GM18861 (cell line): Measurements from ENCODE around the gene RAB1B.

Experiments used
- ATAC-seq: cut with Tn5 transposase; IDR thresholded peaks from one replicate; pipeline ENCODE4 v1.9.1; 2021; ENCODE audit not compliant: unreplicated experiment

The RAB1B gene

DNA sequence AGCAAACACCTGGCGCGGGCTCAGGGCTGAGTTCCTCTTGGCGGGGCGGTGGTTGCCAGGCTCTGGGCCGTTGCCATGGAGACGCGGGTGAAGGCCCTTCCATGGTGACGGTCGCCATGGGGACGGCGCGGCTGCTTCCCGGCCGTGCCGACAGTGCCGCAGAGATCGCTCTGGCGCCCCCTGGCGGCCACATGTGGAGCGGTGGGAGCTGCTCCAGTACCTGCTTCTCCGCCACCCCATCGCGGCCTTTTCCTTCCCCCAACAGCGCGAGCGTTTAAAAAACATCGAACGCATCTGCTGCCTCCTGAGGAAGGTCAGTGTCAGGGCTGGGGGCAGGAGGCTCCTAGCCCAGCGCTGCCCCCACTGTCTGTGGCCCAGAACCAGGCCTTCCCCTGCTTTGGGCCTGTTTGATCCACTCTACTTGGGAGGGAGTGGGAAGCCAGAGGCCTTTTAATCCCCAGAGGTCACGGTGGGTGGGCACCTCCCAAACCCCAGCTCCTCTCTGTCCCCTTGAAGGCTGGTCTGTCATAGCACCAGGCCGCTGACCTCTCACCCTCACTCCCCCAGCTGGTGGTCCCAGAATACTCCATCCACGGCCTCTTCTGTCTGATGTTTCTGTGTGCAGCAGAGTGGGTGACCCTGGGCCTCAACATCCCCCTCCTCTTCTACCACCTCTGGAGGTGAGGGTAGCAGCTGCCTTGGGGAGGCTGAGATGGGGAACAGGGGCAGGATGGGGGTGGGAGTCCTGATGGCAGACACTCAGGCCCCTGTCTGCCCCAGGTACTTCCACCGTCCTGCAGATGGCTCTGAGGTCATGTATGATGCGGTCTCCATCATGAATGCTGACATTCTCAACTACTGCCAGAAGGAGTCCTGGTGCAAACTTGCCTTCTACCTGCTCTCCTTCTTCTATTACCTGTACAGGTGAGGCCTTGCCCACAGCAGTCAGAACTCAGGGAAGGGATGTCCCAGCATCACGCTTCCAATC is 14.3 kb downstream of the RAB1B start:
- ATAC-seq: peak; percentile 68

- no peak for ATAC-seq
Measured at GRCh38 chr11:66283461-66284105, 15.1 kb downstream of the RAB1B start.

- ATAC-seq: no peak
Measured at GRCh38 chr11:66284526-66285078, 16.2 kb downstream of the RAB1B start.

DNA sequence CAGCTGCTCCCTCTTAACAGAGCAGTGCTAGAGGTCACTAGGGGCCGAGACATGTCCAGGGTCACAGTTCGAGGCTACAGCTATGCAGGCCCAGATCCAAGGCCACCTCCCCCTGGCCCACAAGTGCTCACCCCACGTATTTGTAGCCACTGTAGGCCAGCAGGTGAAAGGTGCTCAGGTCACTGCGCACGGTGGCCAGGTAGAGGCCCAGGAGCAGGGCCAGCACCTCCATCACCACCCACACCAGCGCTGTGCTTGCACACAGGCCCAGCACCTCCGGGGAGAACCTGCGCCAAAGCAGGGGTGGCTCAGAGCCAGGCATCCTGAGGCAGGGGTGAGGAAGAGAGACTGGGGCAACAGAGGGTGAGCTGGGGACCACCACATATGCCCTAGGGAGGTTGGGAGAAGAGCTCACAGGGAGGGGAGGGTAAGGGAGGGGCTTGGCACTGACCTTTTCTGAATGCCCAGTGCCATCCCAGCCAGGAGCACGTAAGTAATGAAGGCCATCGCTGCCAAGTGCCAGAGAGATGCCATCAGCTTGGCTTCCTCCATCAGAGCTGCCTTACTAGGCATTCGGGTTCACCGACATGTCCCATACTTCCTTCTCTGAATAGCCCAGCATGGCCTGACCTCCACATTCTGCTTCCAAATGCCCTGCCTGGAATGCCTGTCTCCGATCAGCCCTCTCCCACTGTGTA is 17.0 kb downstream of the RAB1B start:
- ATAC-seq: no peak

- no peak for ATAC-seq
Measured at GRCh38 chr11:66286699-66287098, 18.3 kb downstream of the RAB1B start.

- no peak for ATAC-seq
Measured at GRCh38 chr11:66287211-66287888, 18.9 kb downstream of the RAB1B start.

- ATAC-seq: no peak
Measured at GRCh38 chr11:66287889-66288670, 19.6 kb downstream of the RAB1B start.

- ATAC-seq: peak; percentile 86
Measured at GRCh38 chr11:66288671-66289547, 20.5 kb downstream of the RAB1B start, which contains the start of gene YIF1A. YIF1A (minus strand) TSS chr11:66289143; CDS start chr11:66288985, 158 bp downstream.

GRCh38 chr11:66289548-66290329 is 21.3 kb downstream of the RAB1B start:
- ATAC-seq: peak; percentile 13

DNA sequence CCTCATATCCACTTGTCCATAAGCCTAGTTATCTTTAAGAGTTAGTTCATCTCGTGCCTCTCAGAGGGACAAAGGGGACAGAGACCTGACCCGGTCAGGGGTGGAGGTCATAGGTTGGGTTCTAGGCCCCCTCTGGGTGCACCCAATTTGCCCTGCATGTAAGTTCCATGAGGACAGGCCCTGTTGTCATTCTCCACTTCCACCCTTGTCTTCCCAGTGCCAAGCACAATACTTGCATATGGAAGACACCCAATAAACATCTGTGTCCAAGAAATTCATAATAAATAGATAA is 21.8 kb downstream of the RAB1B start:
- no peak for ATAC-seq

DNA sequence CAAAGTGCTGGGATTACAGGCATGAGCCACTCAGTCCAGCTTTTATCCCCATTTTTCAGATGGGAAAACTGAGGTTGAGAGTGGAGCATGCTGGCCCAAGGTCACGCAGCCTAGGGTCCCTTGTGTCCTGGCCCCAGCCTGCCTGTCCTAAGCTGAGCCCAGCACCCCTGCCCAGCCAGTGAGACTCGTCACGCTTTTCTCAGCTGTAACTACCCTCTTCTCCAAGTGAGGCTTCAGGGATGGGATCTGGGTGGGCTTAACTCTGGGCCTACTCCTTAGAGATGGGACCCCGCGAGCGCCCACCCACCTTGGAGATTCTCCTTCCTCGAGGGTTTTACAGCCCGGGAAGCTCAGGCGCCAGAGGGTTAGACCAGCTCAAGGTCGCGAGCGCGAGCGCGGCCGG is 22.9 kb downstream of the RAB1B start:
- ATAC-seq: no peak

DNA sequence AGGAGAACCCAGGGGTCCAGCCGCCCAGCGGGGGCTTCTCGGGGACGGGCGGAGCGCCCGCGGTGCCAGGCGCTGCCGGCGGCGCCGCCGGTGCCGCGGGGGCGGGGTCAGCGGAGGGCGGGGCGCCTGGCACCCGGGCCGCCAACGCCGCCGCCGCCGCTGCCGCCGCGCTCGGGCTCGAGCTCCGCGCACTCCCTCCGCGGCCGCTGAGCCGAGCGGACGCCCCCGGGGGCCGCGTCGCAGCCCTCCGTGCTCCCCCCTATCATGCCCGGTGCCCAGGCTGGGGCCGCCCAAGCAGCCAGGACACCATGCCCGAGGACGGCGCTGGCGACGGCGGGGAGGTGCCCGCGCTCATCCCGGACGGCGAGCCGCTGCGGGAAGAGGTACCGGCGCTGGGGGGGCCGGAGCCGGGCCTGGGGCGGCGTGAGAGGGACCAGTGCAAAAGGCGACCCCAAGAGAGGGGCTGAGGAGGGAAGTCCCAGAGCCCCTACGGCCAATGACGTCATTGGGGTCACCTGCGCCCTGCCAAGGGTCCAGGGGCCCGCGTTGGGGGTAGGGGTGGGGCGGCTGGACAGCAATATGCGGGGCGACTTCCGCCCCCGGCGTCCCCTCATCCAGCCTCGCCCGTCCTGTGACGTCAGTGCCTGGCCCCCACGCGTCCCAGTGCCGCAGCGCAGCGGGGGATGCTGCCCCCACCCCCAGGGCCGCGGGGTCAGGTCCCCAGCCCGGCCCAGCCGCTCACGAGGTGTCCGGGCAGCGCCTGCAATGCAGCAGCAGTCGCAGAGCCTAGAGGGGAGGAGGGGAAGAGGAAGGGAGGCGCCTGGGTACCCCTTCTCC is 23.5 kb downstream of the RAB1B start, which contains the start of gene TMEM151A:
Gene TMEM151A, plus strand, starts transcription at position 189 of the 837 bp plus-strand sequence. Its CDS starts 120 bp downstream, at position 309.
- ATAC-seq: no peak

DNA sequence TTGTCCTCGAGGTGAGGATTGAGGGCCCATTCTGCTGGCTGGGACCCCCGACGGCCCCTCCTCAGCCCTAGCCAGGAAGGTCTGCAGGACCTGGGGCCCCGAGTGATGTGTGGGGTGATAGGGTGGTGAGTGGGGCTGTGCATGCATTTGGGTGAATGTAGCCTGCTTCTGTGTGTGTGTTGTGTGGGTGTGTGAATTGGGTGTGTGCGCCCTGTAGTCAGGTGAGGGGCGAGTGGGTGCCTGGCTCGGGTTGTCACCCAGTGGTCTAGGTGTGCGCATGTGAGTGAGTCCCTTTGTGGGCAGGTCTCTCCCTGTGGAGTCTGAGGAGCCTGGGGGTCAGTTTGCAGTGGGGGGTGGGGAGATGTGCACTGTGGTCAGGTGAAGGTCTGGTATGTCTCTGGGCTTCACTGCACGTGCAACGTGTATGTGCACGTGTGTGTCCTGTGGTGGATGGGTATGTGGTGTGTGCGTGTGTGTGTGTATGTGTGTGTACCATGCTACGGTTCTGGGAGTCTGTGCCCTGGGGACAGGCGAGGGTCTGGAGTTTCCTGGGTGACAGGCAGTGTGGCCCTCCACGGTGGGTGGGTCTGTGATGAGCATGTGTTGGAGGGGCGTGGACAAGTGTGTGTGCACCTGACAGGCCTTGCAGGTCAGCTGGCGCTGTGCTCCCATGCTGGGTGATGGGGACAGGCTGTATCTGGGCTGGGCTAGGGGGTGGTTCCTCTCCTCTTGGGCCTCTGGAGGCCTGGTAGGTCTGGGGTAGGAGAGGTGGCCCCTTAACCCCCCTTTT is 24.3 kb downstream of the RAB1B start:
- ATAC-seq: no peak

GRCh38 chr11:66293352-66293751 is 24.9 kb downstream of the RAB1B start:
- ATAC-seq: no peak

DNA sequence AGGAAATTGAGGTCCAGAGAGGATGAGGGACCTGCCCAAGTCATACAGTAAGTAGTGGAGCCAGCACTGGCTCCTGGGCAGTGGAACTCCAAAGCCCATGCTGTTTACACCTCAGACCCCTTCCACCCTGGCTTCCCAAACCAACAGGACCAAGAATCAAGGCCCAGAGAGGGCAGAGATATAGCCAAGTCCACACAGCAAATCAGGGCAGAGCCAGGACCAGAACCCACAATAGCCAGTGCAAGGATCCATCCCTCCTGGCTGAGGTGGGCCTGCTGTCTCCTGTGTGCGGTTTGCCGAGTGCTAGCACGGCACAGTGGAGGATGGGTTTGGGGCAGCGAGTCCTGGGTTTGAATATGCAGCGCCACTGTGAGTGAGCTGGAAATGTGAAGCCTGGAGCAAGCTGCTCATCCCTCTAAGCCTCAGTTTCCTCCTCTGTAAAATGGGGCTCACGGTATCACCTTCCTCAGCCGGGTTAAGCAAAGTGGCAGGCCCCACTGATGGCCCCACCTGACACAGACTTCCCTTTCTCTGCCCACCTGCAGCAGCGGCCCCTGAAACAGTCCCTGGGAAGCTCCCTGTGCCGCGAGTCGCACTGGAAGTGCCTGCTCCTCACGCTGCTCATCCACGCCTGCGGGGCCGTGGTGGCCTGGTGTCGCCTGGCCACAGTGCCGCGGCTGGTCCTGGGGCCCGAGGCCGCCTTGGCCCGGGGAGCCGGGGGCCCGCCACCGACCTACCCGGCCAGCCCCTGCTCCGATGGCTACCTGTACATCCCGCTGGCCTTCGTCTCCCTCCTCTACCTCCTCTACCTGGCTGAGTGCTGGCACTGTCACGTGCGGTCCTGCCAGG is 25.6 kb downstream of the RAB1B start:
- no peak for ATAC-seq
